Measurements from ENCODE around the gene SPECC1.
A peak's percentile ranks its signal among the peaks of the same experiment; 100 is the strongest.
"Not testable (repeated sequence)": the region's sequence is repeated elsewhere in the genome, so short reads cannot be mapped to it uniquely, and the experiment has no call there.

Gene SPECC1

DNA sequence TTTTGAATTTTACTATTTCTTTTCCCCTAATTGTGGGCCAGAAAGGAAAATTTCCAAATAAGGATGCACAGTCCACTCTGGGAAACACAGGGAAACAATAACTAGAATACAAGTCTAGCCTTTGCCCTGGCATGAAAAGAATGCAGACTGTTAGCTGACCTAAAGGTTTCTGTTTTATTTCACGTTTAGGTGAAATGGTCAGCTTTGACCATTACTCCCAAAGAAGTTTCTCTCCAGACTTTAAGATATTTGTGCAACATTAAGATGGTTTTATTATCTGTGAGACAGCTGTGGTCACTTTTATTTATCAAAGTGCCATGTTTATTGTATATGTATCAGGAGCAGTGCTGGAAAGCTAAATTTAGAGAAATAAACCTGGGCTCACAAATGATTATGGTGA lies 163.9 kb downstream of the SPECC1 start:
- DNase-seq (ENCODE audit: low spot score) = no peak

DNA sequence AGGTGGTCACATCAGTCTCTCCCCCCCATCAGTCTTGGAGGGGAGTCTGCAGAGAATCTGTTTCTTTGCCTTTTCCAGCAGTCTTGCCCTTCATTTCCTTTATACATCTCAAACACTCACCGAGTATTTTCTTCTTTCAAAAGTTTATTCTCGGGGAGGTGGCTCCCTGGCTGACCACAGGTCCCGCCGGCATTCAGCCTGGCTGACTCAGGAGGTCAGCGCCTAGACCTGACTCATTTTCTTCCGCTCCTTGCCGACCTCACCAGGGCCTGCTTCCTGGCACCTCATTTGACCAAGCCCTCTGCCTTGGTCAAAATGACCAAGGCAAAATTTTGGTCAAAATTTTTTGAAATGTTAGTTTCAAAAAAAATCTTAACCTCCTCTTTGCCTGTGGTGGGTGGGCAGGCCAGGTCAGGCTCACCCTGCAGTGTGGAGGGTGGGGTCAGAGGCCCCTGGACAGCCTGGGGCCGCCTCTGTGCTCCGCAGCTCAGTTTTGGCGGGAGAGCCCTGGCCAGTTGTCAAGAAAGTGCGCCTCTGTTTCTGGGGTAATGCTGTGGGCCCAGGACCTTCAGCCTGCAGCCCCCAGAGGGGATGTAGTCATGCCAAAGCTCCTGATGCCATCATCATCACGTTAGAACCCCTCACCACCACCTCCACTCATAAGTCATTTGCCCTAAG lies 165.6 kb downstream of the SPECC1 start:
- peak; percentile 17 for DNase-seq (ENCODE audit: low spot score)

GRCh38 chr17:20179041-20179440 lies 169.9 kb downstream of the SPECC1 start:
- no peak for DNase-seq (ENCODE audit: low spot score)

DNA sequence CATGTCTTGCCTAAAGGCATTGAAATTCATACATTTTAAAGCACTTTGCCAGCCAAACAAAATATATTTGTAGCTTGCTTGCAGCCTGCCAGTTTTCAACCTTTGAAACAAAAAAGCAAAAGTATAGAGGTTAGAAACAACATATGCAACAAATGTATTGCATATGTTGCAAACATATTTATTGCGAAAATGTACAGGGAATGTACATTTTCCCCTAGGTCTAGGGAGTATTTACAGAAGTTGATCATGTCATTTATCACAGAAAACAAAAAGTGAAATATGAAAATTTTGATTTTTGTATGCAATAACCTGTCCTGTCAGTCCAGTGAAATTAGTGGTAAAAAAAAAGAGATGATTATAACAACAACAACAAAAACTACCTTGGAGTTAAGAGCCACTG lies 171.5 kb downstream of the SPECC1 start:
- no peak for DNase-seq (ENCODE audit: low spot score)

DNA sequence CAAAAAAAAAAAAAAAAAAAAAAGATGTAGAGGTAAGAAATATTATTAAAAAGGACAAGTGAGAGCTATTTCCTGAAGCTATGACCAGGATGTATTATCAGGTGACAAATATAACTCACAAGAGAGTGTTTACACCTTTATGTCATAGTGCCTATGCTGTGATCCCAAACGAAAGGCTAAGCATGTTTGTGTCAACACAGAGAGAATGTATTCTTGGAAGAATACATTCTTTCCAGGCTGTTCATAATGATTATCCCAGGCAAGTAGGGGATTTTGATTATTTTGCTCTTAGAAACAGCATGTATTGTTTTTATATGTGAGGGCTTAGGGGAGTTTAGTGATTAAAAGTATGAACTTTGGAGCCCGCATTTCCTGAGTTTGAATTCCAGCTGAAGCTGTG lies 175.0 kb downstream of the SPECC1 start:
- no peak for DNase-seq (ENCODE audit: low spot score)

- no peak for DNase-seq (ENCODE audit: low spot score)
Measured at GRCh38 chr17:20184977-20185619, 175.9 kb downstream of the SPECC1 start.

DNA sequence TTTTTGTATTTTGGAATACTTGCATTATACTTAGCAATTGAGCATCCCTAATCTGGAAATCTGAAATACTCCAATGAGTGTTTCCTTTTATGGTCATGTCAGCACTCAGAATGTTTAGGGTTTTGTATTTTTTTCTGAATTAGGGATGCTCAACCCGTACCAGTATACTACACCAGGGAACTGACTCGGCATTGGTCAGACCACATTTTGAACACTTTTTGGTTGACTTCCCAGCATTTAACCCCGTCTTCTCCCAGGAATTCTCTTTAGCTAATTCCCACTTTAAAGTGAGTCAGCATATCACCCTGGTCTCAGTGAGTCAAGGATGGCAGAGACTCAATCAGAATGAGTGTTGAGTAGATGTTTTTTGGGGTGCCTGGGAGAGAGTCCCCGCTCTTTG lies 177.9 kb downstream of the SPECC1 start:
- DNase-seq (ENCODE audit: low spot score) = peak; percentile 31

- DNase-seq (ENCODE audit: low spot score) = no peak
Measured at GRCh38 chr17:20189302-20189701, 180.1 kb downstream of the SPECC1 start.

DNA sequence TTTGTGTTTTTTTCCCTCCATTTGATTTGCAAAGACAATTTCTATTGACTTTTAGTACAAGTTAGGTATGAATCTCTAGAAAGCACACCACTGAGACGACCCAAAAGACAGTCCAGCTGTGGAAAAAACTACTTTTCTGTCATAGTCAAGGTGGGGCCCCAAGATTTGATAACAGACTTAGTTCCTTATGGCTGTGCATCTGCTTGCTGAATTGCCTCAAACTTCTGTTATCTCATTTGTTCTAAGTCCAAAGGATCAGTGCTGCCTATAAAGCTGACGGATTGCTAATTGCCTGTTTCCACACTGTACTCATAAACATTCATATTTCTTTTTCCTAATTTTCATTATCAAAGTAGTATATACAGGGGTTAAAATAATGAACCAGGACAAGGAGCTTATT lies 180.8 kb downstream of the SPECC1 start:
- no peak for DNase-seq (ENCODE audit: low spot score)

DNA sequence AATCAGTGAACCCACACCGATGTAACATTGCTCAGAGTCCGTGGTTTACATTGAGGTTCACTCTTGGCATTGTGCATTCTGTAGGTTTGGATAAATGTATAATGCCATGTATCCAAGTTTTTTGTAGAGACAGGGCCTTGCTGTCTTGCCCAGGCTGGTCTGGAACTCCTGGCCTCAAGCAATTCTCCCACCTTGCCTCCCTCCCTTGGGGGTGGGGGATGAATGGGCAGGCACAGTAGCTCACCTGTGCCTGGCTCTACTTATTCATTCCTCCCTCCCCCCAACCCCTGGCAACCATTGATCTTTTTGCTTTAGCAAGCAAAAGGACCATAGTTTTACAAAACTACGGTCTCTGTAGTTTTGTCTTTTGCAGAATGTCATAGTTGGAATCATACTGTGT lies 181.4 kb downstream of the SPECC1 start:
- DNase-seq (ENCODE audit: low spot score) = no peak

DNA sequence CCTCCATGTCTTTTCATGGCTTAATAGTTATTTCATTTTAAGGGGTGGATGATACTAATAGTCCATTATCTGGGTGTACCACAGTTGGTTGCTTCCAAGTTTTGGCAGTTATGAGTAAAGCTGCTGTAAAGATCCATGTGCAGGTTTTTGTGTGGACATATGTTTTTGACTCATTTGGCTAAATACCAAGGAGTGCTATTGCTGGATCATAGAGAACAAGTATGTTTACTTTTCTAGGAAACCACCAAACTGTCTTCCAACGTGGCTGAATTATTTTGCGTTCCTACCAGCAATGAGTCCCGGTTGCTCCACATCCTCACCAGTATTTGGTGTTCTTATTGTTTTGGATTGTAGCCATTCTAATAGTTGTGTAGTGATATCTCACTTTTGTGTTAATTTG lies 181.9 kb downstream of the SPECC1 start:
- no peak for DNase-seq (ENCODE audit: low spot score)

DNA sequence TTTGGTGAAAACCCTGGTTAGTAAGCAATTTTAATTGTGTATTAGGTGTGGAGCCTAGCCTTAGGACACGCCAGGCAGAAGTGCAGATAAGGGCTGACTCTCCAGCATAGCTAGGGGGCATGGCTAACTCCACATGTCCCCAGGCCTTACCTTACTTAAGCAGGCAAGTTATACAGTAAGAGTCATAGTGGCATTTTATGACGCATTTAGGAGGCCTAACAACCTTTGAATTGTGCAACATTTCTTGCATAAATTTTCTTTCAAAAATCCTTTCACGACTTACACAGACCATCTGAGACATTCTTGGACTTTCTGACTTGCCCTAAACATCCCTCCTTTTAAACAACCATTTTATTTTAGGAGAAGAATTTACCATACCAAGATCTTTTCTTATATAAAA lies 187.1 kb downstream of the SPECC1 start:
- DNase-seq (ENCODE audit: low spot score) = not testable (repeated sequence)

- DNase-seq (ENCODE audit: low spot score) = no peak
Measured at GRCh38 chr17:20197272-20197926, 188.2 kb downstream of the SPECC1 start.

- peak; percentile 28 for DNase-seq (ENCODE audit: low spot score)
Measured at GRCh38 chr17:20200016-20200795, 191.0 kb downstream of the SPECC1 start.

- no peak for DNase-seq (ENCODE audit: low spot score)
Measured at GRCh38 chr17:20200865-20201458, 191.8 kb downstream of the SPECC1 start.

DNA sequence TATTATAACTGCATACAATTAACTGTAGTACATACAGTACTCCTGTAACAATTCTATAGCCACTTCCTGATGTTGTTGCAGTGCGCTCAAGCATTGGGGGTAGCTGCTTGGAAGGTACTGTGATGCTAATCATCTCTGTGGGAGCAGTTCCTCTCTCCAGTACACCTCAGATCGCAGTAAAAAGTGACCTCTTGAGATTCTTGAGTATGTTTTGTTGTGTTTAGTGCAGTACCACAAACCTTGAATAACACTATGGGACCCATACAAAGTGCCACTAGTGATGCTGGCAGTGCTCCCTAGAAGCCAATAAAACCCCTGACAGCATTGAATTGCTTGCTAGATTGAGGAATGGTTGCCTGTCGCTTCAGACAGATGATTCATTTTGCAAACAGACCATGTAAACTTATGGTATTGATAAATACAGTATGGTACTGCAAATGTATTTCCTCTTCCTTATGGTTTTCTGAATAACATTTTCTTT lies 193.0 kb downstream of the SPECC1 start:
- DNase-seq (ENCODE audit: low spot score) = no peak

DNA sequence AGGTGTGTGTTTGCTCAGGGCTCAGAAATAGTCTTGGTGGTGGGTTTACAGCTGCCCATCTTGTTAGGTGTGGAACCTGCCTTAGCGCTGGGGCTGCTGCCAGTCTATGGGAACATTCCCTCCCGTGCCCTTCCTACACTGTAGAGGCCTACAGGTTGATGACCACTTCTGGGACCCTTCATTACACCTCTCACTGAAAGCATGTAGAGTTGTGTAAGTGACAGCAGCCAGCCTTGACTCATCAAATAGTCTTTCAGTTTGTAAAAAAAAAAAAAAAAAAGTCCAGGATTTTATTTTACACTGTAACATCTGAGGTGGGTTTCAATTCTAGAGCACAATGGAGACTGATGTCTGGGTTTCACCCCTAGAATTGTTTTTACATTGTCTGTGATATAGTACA lies 193.9 kb downstream of the SPECC1 start:
- no peak for DNase-seq (ENCODE audit: low spot score)

DNA sequence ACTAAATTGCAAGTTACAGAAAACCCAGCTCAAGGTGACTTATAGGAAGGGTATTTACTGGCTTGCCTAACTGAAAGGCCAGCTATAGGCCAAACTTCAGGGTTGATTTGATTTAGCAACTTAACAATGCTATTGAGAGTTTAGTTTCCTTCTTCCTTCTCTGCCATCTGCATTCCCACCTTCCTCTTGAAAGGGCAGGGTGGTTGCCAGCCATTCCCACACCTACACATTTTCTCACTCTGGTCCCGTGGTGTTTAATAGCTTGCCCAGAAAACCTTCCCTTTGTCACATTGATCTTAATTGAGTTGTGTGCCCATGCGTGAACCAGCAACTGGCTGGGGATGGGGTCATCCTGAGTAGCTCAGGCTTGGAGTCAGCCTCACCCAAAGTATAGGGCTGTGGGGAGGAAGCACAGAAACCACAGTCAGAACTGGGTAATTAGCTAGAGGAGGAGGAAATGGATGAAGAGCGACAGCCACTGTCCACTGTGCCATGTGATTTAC lies 194.7 kb downstream of the SPECC1 start:
- no peak for DNase-seq (ENCODE audit: low spot score)

DNA sequence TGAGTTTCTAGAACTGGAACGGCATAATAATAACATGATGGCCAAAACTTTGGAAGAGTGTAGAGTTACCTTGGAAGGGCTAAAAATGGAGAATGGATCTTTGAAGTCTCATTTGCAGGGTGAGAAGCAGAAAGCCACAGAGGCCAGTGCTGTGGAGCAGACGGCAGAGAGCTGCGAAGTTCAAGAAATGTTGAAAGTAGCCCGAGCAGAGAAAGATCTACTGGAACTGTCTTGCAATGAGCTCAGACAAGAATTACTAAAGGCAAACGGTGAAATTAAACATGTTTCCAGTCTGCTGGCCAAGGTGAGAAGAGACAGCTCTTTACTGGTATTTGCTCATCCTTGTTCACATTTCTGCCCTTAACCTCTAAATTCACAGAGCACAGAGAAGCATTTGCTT lies 196.4 kb downstream of the SPECC1 start:
- no peak for DNase-seq (ENCODE audit: low spot score)

DNA sequence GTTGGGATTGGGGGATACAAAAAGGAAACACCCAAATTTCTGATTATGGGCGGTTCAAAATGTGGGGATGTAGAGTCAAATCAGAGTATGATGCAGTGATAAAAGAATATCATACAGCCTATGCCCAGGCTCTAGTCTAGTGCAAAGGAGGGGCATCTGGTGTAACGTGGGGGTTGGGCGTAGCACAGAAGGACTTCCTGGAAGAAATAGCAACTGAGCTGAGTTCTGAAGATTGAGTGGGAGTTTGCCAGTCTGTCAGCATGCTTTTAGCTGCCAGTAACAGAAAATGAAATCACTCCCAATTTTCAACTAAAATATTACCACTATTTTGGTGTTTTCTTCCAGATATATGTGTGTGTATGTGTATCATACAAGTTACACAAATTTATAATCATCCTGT lies 196.9 kb downstream of the SPECC1 start:
- DNase-seq (ENCODE audit: low spot score) = peak; percentile 36

DNA sequence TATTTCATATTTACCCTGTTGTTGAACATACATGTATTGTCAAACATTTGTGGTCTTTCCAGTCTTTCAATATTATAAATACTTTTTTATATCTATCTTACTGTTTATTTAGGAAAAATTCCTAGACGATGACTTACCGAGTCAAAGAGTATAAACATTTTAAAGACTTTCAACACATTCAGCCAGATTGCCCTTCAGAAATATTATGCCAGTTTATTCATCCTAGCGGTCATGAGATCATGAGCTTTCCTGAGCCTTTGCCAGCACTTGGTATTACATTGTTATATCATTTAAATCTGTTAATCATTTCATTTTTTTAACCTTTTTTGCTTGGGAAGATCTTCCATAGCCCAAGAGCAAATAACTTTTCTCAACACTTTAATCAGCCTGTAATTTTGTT lies 197.4 kb downstream of the SPECC1 start:
- DNase-seq (ENCODE audit: low spot score) = peak; percentile 59

All from GM03348 (cell line).